Thyroid gland (tissue), 4 donors: ENCODE data around the gene LANCL1.

Experiments used
- CTCF ChIP-seq, 6 experiments: fragments of 200-600 bp in 3 of 6; fragments of 450-650 bp in 3 of 6; sonication (generic) in 3 of 6; IDR thresholded peaks; one replicate each; pipeline ENCODE4 v1.5.1; 2016 to 2019; ENCODE audit warnings: antibody characterized with exemption in 6 of 6, mild to moderate bottlenecking in 2 of 6, inconsistent platforms in 1 of 6, moderate library complexity in 1 of 6
- POLR2A ChIP-seq, 2 donors: fragments of 450-650 bp; IDR thresholded peaks; one replicate each; pipeline ENCODE4 v1.6.1; 2017; ENCODE audit warnings: antibody characterized with exemption in 2 of 2, mild to moderate bottlenecking in 2 of 2, moderate library complexity in 1 of 2

- no peak for TF ChIP-seq POLR2A (IDR thresholded peaks at IDR 0.05)
- no peak for TF ChIP-seq CTCF (IDR thresholded peaks at IDR 0.05)
Observed at GRCh38 chr2:210522399-210522798, 45.8 kb upstream of the LANCL1 start.
